Measurements from ENCODE around the gene PLPPR1.

DNA sequence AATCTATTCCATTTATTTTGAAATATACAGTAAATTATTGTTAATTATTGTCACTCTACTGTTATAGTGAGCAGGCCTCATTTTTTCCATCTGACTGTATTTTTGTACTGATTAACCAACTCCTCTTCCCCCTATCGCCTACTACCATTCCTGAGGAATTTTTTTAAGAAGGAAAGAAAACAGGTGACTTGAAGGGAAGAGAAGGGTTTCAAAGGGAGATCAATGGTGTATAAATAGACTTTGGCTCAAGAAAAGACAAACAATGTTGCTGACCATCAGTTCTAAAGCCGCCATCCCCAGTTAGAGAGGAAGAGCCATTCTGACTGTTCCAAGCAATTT lies 286.6 kb downstream of the PLPPR1 start:
- no peak for TF ChIP-seq GATA2 (IDR thresholded peaks at IDR 0.05; ENCODE audit: low read depth, low read length)
- TF ChIP-seq GATA3 (IDR thresholded peaks at IDR 0.05; ENCODE audit: low read depth, low read length): no peak
